Lung (tissue), 12 donors: ENCODE data around the gene RIPOR2. TPM values are rescaled to one million over a fixed set of nuclear protein-coding genes. Genes with fewer than 3 reads are reported as not detected.

Experiments
- ATAC-seq: fragments of 200-7000 bp; cut with Tn5 transposase; one replicate; pipeline ENCODE4 v1.9.1; 2020; ENCODE audit warnings: moderate number of reproducible peaks; ENCODE audit not compliant: insufficient read depth, low FRiP score
- DNase-seq, 3 donors: peaks; one replicate each; pipeline ENCODE4 v3.0.0-alpha.2; 2013 to 2017
- H3K27ac ChIP-seq, 2 donors: one replicate each; pipeline ENCODE4 v1.5.1; 2013; ENCODE audit warnings: mild to moderate bottlenecking in 2 of 2, moderate library complexity in 2 of 2, control low read depth in 1 of 2, inconsistent platforms in 1 of 2, low read depth in 1 of 2, low read length in 1 of 2
- H3K27me3 ChIP-seq, 3 donors: one replicate each; pipeline ENCODE4 v1.5.1; 2013; ENCODE audit warnings: low read length in 2 of 3; ENCODE audit not compliant: control insufficient read depth in 3 of 3, insufficient read depth in 3 of 3
- H3K36me3 ChIP-seq, 4 donors: one replicate each; pipeline ENCODE4 v1.5.1; 2013; ENCODE audit warnings: low read length in 4 of 4, mild to moderate bottlenecking in 1 of 4, moderate library complexity in 1 of 4; ENCODE audit not compliant: control insufficient read depth in 4 of 4, insufficient read depth in 4 of 4
- H3K4me1 ChIP-seq, 5 donors: one replicate each; pipeline ENCODE4 v1.5.1; 2013; ENCODE audit warnings: low read length in 5 of 5, mild to moderate bottlenecking in 2 of 5, moderate library complexity in 1 of 5; ENCODE audit not compliant: control insufficient read depth in 5 of 5, insufficient read depth in 5 of 5
- H3K4me3 ChIP-seq: one replicate; pipeline ENCODE4 v1.5.1; 2013; ENCODE audit warnings: mild to moderate bottlenecking, control low read depth, moderate library complexity
- H3K9ac ChIP-seq, 2 donors: one replicate each; pipeline ENCODE4 v1.5.1; 2013; ENCODE audit warnings: low read length in 2 of 2, control low read depth in 1 of 2; ENCODE audit not compliant: insufficient read depth in 1 of 2
- H3K9me3 ChIP-seq, 4 donors: one replicate each; pipeline ENCODE4 v1.5.1; 2013; ENCODE audit warnings: low read length in 3 of 4, mild to moderate bottlenecking in 1 of 4, moderate library complexity in 1 of 4; ENCODE audit not compliant: control insufficient read depth in 4 of 4, insufficient read depth in 3 of 4
- CTCF ChIP-seq: IDR thresholded peaks from 2 replicates; pipeline ENCODE4 v1.5.1; 2012; ENCODE audit warnings: mild to moderate bottlenecking; ENCODE audit errors: control extremely low read depth, extremely low read depth
- WGBS, 2 donors: extraction: QIAGEN DNeasy Blood & Tissue Kit; methylation state at CpG; one replicate each; pipeline ENCODE4 v1.1.7; 2013; 5-methylcytosine and 5-hydroxymethylcytosine counted together
- polyA plus RNA-seq, 2 donors: library from polyadenylated mRNA; stranded (reverse); fragments of 200-250 nt; gene quantifications; one replicate each; pipeline ENCODE4 v1.2.1, GENCODE V29; 2013
- total RNA-seq, 2 donors: library from RNA; depleted of rRNA in 1 of 2; stranded (reverse); fragments of >200 nt in 1 of 2; gene quantifications; one replicate each; pipeline ENCODE4 v1.2.1, GENCODE V29; 2014 to 2021
- donor health status: control.
- donor health status: control.
- donor health status: Bipolar disorder and iron deficiency.
- donor health status: healthy.
- donor health status: DM: yes; HTN: yes; CAD: no.

Gene RIPOR2
- total and polyA plus RNA-seq, 4 donors = 7.9 to 97.6 (median 42.7) TPM

GRCh38 chr6:24821860-24822444, 113.8 kb downstream of the RIPOR2 start:
- Histone ChIP-seq H3K36me3 (no peaks in the 10 kb centered on the region), H3K4me3 (no peak overlapping the region), H3K9ac (no peak overlapping the region), H3K4me1 (no peaks in the 10 kb centered on the region), H3K9me3 (no peaks in the 10 kb centered on the region), H3K27ac (no peak overlapping the region), H3K27me3 (no peaks in the 10 kb centered on the region)
- DNase-seq (no peak), ATAC-seq (no peak)
- no peak for TF ChIP-seq CTCF
- WGBS, 2 donors = 86 to 97% methylated on average over 3 of the region's 3 CpGs

- H3K27ac ChIP-seq = no peak overlapping the region
- no peaks in the 10 kb centered on the region for H3K27me3 ChIP-seq
- no peak overlapping the region for H3K4me3 ChIP-seq
- no peaks in the 10 kb centered on the region for H3K36me3 ChIP-seq
- H3K9me3 ChIP-seq = no peaks in the 10 kb centered on the region
- no peak overlapping the region for H3K9ac ChIP-seq
- 93 to 94% methylated on average over 2 of the region's 2 CpGs for WGBS, 2 donors
- no peak for ATAC-seq
- TF ChIP-seq CTCF = no peak
- no peaks in the 10 kb centered on the region for H3K4me1 ChIP-seq
- no peak for DNase-seq
These were observed 117.4 kb downstream of the RIPOR2 start for GRCh38 chr6:24818346-24818745.

GRCh38 chr6:24809728-24810127, 126.0 kb downstream of the RIPOR2 start:
- H3K4me1 ChIP-seq = no peaks in the 10 kb centered on the region
- no peak for TF ChIP-seq CTCF
- ATAC-seq (no peak), DNase-seq (no peak)
- no peak overlapping the region for H3K9ac ChIP-seq
- 68 to 83% methylated on average over 3 of the region's 3 CpGs for WGBS, 2 donors
- no peak overlapping the region for H3K4me3 ChIP-seq
- peaks cover 0 to 2% (median 0%) of the 10 kb centered on the region in 4 donors for H3K36me3 ChIP-seq
- H3K27ac ChIP-seq = no peak overlapping the region
- no peaks in the 10 kb centered on the region for H3K9me3 ChIP-seq
- H3K27me3 ChIP-seq = no peaks in the 10 kb centered on the region

GRCh38 chr6:24807584-24807983, 128.2 kb downstream of the RIPOR2 start:
- peaks cover 0 to 2% (median 0%) of the 10 kb centered on the region in 4 donors for H3K36me3 ChIP-seq
- H3K4me1 ChIP-seq = no peaks in the 10 kb centered on the region
- H3K27ac ChIP-seq = no peak overlapping the region
- 93 to 94% methylated on average over 3 of the region's 3 CpGs for WGBS, 2 donors
- no peak overlapping the region for H3K9ac ChIP-seq
- no peak overlapping the region for H3K4me3 ChIP-seq
- no peak for TF ChIP-seq CTCF
- H3K27me3 ChIP-seq = no peaks in the 10 kb centered on the region
- ATAC-seq (no peak), DNase-seq (no peak)
- H3K9me3 ChIP-seq = no peaks in the 10 kb centered on the region
